Stimulated activated CD4-positive, alpha-beta T cell treated with anti-CD3 and anti-CD28 coated beads, Interleukin-4, amount 100 ng/mL, for 1 hour (primary cell): Measurements from ENCODE around the gene APOA1.

Source experiments
- DNase-seq: peaks from one replicate; pipeline ENCODE4 v3.0.0-alpha.2; 2020

The APOA1 gene

DNA sequence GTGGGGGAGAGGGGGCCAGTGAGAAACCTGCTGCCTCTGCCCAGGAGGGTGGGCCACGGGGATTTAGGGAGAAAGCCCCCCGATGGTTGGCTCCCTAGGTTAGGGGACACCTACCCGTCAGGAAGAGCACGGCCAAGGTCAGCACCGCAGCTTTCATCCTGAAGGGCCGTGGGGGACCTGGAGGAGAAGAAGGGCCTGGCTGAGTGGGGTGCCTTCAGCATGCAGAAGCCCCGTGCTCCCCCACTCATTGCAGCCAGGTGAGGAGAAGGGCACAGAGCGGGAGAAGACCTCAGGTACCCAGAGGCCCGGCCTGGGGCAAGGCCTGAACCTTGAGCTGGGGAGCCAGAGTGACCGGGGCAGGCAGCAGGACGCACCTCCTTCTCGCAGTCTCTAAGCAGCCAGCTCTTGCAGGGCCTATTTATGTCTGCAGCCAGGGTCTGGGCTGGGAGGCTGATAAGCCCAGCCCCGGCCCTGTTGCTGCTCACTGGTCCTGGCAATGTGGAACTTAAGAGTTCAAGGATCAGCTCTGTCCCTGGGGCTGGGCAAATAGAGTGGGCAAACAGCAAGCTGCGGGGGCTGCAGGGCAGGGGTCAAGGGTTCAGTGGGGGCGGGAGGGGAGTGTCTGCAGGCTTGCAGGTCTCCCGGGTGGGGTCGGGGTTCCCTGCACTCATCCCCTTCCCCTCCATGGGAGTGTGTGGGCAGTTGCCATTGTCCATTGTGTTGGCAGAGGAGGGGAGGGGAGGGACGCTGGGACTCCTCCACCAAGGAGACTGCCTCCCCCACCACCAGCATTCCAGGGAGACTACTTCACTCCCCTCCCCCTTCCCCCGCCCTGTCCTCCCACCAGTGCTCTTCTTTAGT lies at the start of gene APOA1:
Gene APOA1, minus strand, starts transcription at position 392 of the 861 bp plus-strand sequence. Its CDS starts 235 bp downstream, at position 157.
- DNase-seq, result no peak

DNA sequence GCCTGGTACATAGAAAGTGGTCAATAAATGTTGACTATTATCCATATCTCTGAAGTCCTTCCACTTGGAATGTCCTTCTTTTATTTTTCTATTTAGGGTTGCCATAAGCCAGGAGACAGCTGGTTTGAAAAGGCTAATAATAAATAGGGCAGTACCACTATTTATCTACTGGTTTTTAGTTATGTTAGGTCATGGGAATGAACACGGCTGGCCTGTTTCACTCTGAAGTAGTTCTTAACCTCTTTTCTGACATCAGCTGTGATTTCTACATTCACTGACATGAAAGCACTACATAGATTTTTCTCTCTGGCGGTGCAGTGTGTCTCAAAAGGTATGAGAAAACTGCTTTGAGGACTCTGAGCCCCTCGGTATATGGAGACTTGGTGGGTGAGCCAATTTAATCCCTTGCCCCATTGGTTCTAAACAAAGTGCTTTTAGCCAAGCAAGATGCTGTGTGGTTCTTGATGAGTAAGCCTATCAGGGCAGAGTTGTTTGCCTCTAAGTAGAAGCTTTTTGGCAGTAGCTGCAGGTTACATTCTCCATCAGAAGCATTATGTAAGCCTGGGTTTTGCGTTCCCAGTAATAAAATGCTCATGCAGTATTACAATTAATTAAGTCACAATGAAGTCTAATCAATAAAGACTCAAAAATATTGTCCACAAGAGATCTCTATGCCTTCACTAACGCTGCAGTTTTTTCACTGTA lies 48.7 kb upstream of the APOA1 start:
- DNase-seq, result no peak

DNA sequence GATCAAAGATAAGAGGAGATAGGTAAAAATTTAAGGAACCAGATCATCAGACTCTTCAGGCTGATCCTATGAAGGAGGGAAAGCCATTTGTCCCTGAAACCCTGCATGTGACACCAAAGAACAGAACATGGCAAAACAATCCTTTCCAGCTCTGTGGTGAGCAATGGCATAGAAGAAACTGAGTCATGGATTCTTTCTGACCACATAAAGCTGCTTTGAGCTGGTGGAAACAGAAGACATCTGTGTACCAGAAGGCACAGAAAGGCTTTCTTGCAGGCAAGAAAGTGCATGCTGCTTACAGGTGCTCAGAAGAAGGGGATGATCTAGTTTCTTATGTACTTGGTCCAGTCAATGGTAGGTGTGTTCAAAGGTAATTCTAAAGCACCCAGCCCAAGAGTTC lies 45.0 kb upstream of the APOA1 start:
- DNase-seq, result no peak

DNA sequence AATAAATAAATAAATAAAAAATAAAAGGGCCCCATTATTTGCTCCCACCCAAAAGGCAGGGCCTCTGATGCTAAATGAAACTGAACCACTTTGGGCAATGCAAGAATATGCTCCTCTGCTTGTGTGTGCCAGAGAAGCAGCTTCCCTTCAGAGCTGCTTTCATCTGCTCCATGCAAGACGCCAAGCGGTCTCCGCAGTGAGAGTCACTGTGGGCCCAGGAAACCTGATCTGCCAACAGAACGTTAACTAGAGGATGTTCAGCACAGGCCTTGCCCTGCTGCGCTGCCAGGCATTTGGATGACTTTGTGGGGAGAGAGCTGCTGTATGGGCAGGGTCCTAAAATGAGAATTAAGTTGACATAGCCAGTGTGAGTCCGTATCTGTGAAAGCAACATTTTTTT lies 43.7 kb upstream of the APOA1 start:
- no peak for DNase-seq

DNA sequence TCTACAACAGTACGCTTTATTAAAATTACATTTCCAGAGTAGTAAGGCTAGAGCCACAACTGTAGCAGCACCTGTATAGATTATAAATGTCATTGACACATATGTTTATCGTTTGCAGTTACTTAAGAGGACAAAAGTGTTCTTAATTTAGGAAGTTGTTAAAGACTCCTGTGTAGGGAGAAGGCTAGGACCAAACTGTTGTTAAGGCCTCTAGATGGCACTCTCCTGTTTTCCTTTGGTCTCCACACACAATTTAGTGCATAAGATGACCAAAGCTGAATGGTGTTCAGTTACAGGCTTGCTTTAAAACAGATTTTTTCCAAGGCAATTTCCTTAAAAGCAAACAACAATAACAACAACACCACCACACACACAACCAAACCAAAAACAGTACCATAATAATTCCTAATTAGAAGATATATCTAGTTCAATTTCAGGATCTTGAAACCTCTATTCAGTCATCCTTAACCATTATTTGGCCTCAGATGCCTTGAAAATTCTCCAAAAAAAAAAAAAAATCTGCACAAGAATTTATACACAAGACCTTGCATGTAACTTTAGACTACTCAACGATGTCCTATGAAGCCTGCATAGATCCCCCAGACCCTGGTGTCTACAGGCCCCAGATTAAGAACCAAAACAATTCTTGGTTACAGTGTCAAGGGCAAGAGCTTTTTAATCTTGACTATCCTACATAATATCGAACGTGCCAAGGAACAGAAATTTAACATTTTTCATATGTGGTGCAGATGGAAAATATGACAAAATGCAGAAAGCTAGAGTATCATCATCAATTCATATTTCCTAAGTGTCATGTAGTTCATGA lies 42.6 kb upstream of the APOA1 start:
- no peak for DNase-seq

DNA sequence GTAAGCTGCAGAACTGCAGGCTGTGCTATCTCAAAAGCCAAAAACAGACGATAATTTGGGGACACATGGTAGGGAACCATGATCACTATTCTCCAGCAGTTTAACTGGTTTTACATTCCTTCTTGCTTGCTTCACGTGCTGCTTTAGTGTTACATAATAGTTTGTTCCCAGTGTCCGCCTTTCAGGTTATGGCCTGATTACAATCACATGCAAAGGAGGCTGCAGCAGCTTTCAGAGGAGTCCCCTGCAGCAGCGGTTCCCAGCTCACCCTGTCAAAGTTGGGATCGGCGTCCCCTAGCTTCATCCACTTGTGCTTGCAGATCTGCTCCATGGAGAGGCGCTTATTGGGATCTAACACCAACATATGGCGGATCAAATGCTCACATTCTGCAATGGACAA lies 39.2 kb upstream of the APOA1 start:
- no peak for DNase-seq

DNA sequence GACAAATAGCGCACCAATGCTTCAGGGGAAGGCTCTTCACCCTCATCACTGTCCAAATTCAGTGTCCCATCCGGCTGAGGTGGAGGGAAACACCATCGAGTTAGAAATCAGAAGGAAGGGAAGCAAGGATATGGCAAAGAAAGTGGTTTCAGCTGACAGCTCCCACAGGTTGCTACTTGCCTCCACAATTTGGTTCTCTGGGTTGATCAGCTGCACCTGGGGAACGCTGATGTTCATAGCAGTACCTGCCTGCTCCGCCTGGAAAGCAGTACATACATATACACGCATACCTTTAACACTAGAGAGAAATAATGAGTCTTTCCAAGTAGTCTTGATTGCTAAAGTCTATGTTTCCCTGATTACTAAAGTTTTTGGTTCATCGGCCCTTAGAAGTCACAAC lies 37.8 kb upstream of the APOA1 start:
- no peak for DNase-seq

DNA sequence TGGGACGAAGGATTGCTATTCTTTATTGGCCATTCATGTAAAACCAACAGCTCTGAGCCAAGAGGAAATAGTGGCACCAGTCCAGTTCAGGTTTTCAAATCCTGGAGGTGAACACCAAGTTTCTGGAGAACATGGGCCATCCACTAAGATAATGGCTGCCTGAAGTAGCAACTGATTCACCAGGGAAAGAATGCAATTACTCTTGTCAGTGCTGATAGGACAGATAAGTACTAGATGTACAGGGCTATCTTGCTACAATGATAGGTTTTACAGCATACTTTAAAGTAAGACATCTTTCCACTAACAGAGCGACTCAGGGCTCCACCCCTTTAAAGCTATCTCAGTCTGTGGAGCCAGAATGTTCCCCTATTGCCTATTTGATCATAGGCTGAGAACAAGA lies 36.8 kb upstream of the APOA1 start:
- DNase-seq, result no peak

DNA sequence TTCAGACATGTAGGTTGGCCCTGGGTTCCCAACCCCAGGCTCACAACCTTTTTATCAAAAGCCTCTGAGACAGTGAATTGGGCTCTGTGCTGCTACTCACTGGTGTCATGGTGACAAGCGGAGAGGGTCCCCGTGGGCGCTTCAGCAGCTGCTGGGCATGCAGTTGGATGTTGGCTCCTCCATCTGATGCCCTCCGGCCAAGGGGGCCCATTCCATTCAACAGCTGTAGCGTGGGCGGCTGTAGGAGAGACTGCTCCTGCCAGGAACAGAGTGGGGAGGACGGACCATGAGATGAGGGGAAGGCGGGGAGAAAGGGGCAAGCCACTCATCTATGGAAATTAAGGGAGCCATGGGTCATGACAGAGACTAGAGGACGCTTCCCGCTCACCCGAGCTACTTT lies 36.0 kb upstream of the APOA1 start:
- no peak for DNase-seq

DNA sequence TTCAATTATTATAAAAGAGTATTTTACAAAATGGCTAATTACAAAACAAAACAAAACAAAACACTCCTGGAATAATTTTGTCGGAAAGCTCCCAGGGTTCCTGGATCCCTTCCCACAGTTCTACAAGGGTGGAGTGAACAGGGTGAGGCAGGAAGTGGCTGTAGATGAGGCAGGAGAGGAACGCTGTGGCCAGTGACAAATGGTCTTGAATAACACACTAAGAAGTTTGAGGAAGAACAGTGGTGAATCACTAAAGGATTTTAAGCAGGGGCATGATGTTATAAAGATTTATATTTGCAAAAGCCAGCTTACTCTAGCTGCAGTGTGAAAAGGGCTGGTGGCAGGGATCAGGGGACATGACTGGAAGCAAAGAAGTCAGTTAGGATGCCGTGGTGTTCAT lies 33.8 kb upstream of the APOA1 start:
- DNase-seq, result no peak

DNA sequence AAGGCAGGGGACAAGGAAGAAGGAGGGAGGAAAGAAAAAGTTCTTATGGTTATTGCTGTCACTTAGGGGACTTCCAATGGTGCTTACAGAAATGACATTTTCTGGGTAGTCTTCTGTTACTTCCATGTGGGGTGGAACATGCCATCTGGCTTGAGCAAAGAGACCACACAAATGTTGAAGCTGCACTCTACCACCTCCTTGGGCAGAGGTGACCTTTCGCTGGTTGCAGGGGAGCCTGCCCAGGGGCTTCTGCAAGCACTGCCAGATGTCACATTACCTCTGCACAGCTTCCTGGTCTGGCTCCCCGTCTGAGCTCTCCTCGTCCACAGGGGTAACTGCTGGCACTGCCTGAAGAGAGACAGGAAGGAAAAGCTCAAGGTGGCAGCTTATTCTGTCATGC lies 32.6 kb upstream of the APOA1 start:
- DNase-seq, result no peak

DNA sequence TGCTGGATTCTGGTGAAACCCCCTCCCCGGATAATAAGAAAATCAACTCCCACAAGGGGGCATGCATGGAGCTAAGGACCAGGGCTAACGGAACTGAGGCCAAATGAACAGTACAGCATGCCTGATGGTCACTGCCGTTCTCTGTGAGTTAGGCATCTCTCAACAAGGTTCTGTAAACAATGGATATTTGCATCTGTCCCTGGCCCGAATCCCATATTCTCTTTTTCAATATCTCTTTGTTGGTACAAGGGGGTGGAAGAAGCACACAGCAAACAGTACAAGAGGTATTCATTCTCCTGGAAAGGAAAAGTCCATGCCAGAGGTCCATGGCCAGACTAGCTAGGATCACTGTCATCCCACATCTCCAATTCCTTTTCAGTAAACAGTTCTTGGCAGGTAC lies 32.2 kb upstream of the APOA1 start:
- no peak for DNase-seq

DNA sequence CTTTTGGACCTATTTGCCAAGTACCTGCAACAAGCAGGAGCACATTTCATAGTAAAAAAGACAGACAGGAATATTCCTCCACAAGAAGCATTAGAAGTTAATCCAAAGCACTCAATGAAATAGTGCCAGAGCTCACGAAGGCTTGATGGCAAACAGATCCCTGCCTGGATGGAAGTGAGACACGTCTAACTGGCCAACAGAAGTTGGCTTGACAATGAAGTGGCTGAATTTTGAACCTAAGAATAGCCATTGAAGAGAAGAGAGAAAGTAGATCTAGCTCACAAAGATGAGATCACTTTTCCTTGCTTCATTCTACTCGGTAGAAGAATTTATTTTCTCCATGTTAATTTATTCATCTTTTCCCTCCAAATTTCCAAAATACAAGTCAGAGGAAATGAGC lies 30.6 kb upstream of the APOA1 start:
- DNase-seq, result no peak

DNA sequence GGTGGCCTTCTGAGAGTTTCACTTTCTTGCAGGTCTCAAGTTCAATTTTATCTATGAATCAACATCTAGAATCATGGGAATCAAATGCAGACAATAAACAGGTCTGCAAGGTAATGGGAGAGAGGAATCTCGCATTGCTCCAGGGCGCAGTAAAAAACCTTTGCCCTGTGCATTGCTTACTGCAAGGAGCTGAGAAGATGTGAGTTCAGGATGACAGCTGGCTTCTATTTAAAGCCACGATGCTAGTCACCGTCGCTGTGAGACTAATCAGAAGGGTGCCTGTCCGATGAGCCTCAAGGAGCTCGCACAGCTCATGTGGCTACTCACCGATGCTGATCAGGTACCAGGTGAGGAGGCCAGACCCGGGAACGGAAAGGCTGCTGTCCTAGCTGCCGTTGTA lies 30.2 kb upstream of the APOA1 start:
- no peak for DNase-seq

DNA sequence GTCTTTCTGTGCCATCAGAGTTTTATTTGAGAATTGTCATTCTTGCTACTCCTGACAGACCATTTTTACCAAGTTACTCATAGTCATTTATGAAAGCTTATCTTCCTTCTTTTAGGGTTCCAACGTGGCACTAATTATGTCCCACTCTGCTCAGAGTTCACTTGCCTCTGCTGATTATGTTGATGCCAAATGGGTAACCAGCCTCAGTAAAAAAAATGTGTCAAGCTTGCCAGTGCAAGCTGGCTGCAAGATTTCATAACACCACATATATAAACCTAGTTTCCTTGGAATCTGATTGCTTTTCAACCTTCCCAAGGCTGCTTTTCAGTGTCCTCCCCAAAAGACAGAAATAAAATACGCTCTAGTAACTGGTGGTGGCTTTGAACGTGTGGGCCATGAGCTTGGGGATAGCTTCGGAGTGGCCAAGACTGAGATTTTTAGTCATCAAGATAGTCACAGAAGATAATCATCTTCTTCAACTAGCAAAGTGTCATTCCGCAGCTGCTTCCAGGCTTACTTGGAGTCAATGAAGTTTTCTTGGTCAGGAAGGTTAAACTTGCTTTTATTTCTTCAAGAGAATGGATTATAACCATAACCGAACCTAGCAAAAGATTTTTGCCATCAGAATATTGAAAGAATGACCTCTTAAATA lies 29.5 kb upstream of the APOA1 start:
- no peak for DNase-seq

DNA sequence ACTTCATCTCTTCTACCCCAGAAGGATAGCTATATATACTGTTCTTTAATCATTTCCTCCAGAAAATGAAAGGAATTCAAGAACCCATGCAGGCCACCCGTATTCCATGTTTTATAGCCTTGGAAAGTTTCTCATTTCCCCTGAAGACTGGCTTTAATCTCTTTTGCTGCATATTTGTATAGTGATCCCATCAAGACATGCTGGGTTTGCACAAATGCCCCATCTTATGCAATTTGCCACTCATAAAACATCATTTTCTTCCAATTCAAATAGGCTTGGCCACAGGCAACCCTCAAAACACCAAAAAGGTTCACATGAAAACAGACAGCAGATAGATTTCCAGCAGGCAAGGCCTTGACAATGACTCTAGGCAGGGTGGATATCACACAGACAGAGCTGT lies 28.3 kb upstream of the APOA1 start:
- no peak for DNase-seq

DNA sequence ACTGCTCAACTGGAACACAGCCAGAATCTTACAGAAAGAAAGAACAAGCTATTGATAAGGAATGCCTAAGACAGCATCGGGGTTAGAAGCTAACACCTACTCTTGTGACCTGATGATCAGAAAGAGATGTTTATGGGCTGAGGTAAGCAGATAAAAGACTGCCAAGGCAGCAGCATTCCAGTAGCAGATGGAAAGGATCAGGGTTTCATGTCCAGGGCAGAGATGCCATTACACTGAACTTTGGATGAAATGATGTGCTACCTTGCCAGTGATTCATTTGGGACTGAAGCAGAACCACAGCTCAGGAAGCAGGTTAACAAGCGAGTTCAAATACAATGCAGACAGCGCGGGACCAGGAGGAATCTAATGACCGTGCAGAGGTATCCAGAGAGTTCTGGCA lies 27.1 kb upstream of the APOA1 start:
- DNase-seq, result no peak

DNA sequence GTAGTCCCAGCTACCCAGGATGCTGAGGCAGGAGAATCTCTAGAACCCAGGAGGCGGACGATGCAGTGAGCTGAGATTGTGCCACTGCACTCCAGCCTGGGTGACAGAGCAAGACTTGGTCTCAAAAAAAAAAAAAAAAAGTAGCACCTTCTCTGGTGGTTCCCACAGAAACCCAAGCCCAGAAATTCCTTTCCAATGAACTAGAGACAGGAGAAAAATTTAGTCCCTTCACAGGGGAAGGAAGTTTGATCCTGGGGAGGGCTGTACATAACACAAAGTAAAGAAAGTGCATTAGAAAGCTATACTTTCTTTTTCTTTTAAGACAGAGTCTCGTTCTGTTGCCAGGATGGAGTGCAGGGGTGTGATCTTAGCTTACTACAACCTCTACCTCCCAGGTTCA lies 25.5 kb upstream of the APOA1 start:
- no peak for DNase-seq

DNA sequence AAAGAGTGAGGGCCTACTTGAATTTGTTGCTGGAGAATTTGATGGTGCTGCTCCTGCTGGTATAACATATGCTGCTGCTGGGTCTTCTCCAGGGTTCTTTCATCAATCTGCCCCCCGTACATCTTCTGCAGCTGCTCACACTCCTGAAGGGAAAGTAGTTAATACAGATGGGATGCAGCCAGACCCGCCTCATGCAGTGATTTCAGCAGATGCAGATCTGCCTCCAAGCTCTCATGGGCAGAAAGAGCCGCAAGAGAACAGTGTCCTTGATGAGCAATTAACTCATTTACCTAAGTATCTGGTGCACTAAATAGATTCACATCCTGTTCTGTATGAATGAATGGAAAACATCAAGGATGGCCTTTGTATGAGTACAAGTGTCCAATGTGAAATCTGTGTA lies 24.8 kb upstream of the APOA1 start:
- no peak for DNase-seq

DNA sequence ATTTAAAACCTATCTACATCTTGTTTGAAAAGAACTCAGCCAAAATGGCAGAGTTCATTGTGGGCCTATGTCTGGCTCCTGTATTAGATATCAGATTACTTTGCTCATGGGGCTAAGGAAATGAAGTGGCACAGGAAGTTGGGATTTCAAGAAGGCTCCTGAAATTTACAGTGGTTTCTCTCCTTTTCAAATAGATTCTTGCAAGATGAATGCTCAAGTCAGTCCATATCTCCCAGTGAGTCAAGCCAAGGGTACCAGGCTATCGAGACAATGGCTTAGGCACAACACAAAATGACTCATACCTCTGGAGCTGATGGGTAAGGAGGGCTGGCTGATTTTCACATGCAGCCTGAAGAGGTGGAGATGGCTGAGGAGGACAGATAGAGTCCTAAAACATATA lies 24.1 kb upstream of the APOA1 start:
- no peak for DNase-seq

DNA sequence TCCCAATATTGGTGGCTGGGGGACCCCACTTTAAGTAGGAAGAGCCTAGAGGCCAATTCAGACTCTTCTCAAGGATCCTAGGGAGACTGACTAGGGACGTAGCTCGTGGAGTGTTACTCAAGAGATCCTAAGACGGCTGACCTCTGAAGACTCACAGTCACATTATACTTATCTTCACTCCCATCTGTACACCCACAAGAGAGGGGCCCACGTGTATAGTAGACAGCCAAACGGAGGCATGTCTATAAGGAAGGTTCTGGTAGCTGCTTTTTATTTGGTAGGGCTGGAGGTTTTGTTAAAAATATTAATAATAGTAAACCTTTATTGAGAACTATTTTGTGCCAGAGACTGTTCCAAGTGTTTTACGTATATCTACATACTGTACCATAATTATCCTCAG lies 22.9 kb upstream of the APOA1 start:
- DNase-seq, result no peak

DNA sequence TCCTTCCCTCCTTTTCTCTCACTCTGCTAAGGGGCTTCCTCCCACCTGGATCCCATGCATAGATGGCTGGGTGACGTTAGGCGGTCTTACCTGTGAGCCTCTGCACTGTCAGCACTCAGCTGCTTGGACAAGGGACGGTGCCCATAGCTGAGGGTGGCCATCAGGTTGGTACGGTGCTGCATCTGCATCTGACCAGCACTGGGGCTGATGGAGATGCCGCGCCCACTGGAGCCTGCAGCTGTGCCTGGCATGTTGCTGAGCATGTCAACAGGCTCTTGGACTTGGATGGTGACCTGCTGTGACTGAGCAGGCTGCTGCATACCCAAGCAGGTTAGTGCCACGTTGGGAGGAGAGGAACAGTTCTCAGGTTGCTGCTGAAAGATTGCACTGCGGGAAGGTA lies 21.8 kb upstream of the APOA1 start:
- DNase-seq, result no peak

DNA sequence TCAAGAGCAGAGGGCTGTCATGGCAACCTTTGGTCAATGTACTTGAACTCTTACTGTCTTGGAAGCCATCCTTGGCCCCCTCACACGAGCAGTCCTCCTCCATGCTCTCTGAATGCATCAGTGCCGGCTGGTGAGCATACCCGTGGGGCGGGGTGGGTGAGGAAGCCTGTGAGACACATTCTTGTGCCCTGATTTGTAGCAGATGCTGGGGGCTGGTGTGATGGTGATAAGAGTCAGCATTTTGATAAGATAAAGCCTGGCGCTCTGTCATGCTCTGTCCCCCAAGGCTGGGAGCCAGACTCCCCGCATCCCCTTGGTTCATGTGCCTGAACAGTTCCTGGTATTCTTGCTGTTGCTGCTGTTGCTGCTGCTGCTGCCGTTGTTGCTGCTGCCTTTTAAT lies 20.5 kb upstream of the APOA1 start:
- DNase-seq, result no peak
